ENCODE data around the gene TTC28. TPM values are rescaled to one million over a fixed set of nuclear protein-coding genes. Genes with fewer than 3 reads are reported as not detected.

Gene TTC28
- total RNA-seq, 1 experiment from 2014 or later = 14.8 TPM

- Histone ChIP-seq H3K27me3 (ENCODE audit: control insufficient read depth, insufficient read depth, low read length) (no peaks in the 10 kb centered on the region), H3K36me3 (replicated peaks; ENCODE audit: control insufficient read depth, insufficient read depth, low read length) (no peaks in the 10 kb centered on the region), H3K4me3 (ENCODE audit: insufficient read depth, low read depth, low read length) (no peak overlapping the region)
- no peak for DNase-seq
Observed at GRCh38 chr22:28019360-28019759, 660.3 kb downstream of the TTC28 start.

GRCh38 chr22:28018461-28018927 lies 661.1 kb downstream of the TTC28 start:
- DNase-seq = peak; percentile 53
- no peaks in the 10 kb centered on the region for H3K36me3 ChIP-seq (replicated peaks; ENCODE audit: control insufficient read depth, insufficient read depth, low read length)
- no peaks in the 10 kb centered on the region for H3K27me3 ChIP-seq (ENCODE audit: control insufficient read depth, insufficient read depth, low read length)
- H3K4me3 ChIP-seq (ENCODE audit: insufficient read depth, low read depth, low read length) = no peak overlapping the region

DNA sequence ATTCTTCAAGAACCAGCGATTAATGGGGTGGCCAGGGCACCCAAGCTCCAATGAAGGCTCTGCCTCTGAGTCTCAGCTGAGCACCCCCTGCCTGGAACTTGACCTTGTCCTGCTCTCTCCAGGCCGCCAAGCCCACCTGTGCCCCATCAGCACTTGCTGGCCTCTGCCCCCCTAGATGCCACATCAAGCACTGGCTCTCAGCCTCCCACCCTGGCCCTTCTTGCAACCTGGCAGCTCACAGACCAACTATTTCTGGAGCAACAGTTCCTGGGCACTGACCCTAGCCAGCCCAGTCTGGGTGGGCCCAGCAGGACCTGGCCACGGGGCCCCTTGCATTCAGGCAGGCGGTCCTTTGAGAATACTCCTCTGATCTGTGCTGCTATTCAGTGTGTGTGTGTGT lies 661.8 kb downstream of the TTC28 start:
- no peaks in the 10 kb centered on the region for H3K36me3 ChIP-seq (replicated peaks; ENCODE audit: control insufficient read depth, insufficient read depth, low read length)
- H3K27me3 ChIP-seq (ENCODE audit: control insufficient read depth, insufficient read depth, low read length) = no peaks in the 10 kb centered on the region
- DNase-seq = peak; percentile 53
- no peak overlapping the region for H3K4me3 ChIP-seq (ENCODE audit: insufficient read depth, low read depth, low read length)

DNA sequence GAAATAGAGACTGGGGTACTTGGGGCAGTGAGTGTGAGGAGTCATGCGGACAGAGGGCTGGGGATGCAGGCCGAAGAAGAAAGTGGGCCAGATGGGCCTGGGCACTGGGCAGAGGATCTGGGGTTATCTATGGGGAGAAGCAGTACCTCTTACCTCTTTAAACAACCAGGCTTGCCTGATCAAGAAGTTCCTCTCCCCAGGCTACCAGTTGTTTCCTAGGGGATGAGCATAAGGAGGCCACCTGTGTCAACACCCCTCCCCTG lies 662.2 kb downstream of the TTC28 start:
- Histone ChIP-seq H3K4me3 (ENCODE audit: insufficient read depth, low read depth, low read length) (no peak overlapping the region), H3K36me3 (replicated peaks; ENCODE audit: control insufficient read depth, insufficient read depth, low read length) (no peaks in the 10 kb centered on the region), H3K27me3 (ENCODE audit: control insufficient read depth, insufficient read depth, low read length) (no peaks in the 10 kb centered on the region)
- peak; percentile 37 for DNase-seq

DNA sequence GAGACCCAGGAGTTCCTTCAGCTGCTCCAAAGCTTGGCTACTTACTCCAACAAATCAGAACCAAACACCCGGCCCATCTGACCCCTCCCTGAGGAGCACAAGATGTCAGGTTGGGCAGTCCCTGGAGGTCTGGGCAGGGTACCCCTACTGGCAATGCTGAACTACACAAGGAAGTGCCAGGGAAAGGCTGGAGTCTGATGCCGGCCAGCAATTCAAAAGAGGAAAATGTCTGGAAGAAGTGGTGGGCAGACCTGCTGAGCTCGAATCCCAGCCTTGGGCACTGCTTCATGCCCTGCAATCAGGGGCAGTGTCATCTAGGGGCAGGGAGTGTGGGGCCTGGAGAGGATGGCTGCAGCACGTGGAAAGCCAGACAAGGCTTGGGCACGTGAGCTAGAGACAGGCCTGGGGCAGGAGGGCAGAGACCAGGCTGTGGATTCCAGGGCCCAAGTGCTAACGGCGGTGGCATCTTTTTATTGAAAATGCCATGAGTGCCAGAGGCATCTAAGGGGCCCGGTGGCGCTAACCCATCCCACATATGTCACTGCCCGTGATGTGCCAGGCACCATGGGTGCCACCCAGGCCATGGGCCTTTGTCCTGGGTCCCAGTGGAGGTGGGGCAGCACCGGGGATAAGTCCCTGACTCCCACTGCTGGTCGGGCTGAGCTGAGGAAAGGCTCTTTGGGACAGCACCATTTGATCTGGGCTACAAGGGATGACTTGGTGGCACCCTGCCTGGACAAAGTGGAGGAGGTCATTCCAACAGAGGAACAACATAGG lies 662.7 kb downstream of the TTC28 start:
- no peaks in the 10 kb centered on the region; the same call in 1 of the 2 replicates for H3K36me3 ChIP-seq (replicated peaks; ENCODE audit: control insufficient read depth, insufficient read depth, low read length)
- DNase-seq = peak; percentile 44
- no peaks in the 10 kb centered on the region for H3K27me3 ChIP-seq (ENCODE audit: control insufficient read depth, insufficient read depth, low read length)
- H3K4me3 ChIP-seq (ENCODE audit: insufficient read depth, low read depth, low read length) = no peak overlapping the region

GRCh38 chr22:28015676-28016601 lies 663.7 kb downstream of the TTC28 start:
- DNase-seq = no peak
- no peak overlapping the region for H3K4me3 ChIP-seq (ENCODE audit: insufficient read depth, low read depth, low read length)
- H3K36me3 ChIP-seq (replicated peaks; ENCODE audit: control insufficient read depth, insufficient read depth, low read length) = no peaks in the 10 kb centered on the region; the same call in 1 of the 2 replicates
- H3K27me3 ChIP-seq (ENCODE audit: control insufficient read depth, insufficient read depth, low read length) = no peaks in the 10 kb centered on the region

GRCh38 chr22:28015046-28015425 lies 664.6 kb downstream of the TTC28 start:
- DNase-seq = no peak
- no peak overlapping the region for H3K4me3 ChIP-seq (ENCODE audit: insufficient read depth, low read depth, low read length)
- H3K36me3 ChIP-seq (replicated peaks; ENCODE audit: control insufficient read depth, insufficient read depth, low read length) = no peaks in the 10 kb centered on the region; the same call in 1 of the 2 replicates
- H3K27me3 ChIP-seq (ENCODE audit: control insufficient read depth, insufficient read depth, low read length) = no peaks in the 10 kb centered on the region

DNA sequence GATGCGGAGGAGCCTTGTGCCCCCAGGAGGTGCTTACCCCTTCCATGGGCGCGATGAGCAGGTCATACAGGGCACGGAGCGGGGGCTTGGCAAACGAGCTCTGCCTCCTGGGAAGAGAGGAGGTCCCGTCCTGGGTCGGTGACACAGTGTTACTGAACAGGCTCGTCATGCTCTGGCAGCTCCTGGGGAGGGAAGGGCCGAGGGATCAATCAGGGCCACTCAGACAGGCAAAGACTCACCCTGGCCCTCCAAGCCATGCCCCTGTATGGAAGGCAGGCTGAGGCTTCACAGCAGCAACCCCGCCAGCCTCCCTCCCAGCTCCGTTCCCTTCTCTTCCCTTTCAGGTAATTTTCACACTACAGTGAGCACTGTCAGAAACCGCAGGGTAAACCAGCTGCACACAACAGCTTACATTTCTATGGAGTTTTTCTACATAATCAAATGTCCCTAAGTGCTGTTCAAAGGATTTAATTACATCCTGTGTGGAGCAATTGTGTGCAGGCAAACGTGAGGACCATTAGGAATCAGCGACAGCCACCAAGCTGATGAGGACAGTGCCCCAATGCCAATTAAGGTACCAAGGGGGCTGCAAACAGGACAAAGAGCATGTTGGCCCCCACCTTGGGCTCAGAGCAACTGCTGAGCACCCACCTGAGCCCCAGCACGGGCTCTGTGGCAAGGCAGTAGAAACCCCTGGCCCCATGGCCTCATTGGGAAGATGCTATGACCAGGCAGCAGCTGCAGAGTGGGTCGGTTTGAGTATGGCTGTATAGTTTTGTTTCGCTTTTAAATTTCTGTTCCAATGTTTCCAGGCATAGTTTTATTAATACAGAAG lies 665.2 kb downstream of the TTC28 start:
- peak; percentile 40 for DNase-seq
- Histone ChIP-seq H3K27me3 (ENCODE audit: control insufficient read depth, insufficient read depth, low read length) (no peaks in the 10 kb centered on the region), H3K4me3 (ENCODE audit: insufficient read depth, low read depth, low read length) (no peak overlapping the region), H3K36me3 (replicated peaks; ENCODE audit: control insufficient read depth, insufficient read depth, low read length) (no peaks in the 10 kb centered on the region; the same call in 1 of the 2 replicates)

- Histone ChIP-seq H3K27me3 (ENCODE audit: control insufficient read depth, insufficient read depth, low read length) (no peaks in the 10 kb centered on the region), H3K36me3 (replicated peaks; ENCODE audit: control insufficient read depth, insufficient read depth, low read length) (no peaks in the 10 kb centered on the region; the same call in 1 of the 2 replicates), H3K4me3 (ENCODE audit: insufficient read depth, low read depth, low read length) (no peak overlapping the region)
- no peak for DNase-seq
Observed at GRCh38 chr22:28013611-28014010, 666.0 kb downstream of the TTC28 start.

DNA sequence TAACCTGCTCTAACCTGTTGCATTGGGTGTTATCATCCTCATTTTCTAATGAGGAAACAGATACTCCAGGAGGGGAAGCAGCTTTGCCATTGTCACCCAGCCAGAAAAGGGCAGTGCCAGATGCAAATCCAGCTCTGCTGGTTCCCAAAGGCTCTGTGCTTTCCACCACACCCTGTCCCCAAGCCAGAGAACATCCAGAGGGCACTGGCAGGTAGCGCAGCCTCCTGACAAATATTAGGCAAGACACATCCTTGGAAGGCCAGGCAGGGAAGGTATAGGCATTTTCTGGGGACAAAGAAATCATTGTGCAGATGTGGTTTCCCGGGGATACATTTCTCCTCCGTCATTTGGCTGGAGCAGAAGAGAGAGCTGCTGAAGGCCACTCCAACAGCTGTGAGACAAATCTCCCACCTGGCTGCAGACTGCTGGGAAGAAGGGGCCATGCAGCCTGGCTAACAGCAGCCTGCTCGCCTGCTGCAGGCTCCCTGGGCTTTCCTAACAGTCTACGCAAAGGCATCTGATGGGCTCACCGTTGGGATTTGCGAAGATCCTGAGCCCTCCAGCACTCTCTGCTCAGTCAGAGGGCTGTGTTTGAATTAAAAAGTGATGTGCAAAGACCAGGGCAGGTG lies 666.7 kb downstream of the TTC28 start:
- DNase-seq = no peak
- Histone ChIP-seq H3K4me3 (ENCODE audit: insufficient read depth, low read depth, low read length) (no peak overlapping the region), H3K27me3 (ENCODE audit: control insufficient read depth, insufficient read depth, low read length) (no peaks in the 10 kb centered on the region), H3K36me3 (replicated peaks; ENCODE audit: control insufficient read depth, insufficient read depth, low read length) (no peaks in the 10 kb centered on the region; the same call in 1 of the 2 replicates)

DNA sequence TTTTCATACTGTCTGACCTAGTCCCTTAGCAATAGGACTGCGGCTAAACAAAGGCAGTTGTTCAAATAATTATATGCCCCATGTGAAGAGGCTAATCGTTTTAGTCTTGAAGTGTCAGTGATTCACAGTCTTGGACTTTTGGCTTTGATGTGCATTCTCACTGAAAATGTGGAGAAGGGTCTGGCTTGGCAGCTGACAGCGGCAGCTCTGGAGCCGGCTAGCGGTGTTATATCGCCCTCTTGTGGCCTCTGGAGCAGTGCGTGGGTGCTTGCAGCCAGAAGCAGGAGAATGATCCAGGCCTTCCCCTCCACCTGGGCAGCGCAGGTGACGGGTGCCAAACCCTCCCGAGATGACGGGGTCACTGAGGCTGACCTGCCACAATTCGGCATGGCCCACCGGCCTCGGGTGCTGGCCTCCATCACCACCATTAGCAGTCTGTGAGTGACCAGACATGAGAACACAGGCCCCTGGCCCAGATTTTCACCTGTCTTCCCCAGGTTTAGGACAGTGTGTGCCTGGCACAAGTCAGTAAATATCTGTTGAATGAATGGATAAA lies 670.3 kb downstream of the TTC28 start:
- Histone ChIP-seq H3K27me3 (ENCODE audit: control insufficient read depth, insufficient read depth, low read length) (no peaks in the 10 kb centered on the region), H3K36me3 (replicated peaks; ENCODE audit: control insufficient read depth, insufficient read depth, low read length) (peaks cover 2% of the 10 kb centered on the region), H3K4me3 (ENCODE audit: insufficient read depth, low read depth, low read length) (no peak overlapping the region)
- peak; percentile 96 for DNase-seq

- no peak for DNase-seq
- H3K4me3 ChIP-seq (ENCODE audit: insufficient read depth, low read depth, low read length) = no peak overlapping the region
- H3K36me3 ChIP-seq (replicated peaks; ENCODE audit: control insufficient read depth, insufficient read depth, low read length) = peaks cover 2% of the 10 kb centered on the region
- H3K27me3 ChIP-seq (ENCODE audit: control insufficient read depth, insufficient read depth, low read length) = no peaks in the 10 kb centered on the region
Observed at GRCh38 chr22:28008649-28009048, 671.0 kb downstream of the TTC28 start.

- no peaks in the 10 kb centered on the region for H3K27me3 ChIP-seq (ENCODE audit: control insufficient read depth, insufficient read depth, low read length)
- peaks cover 2% of the 10 kb centered on the region for H3K36me3 ChIP-seq (replicated peaks; ENCODE audit: control insufficient read depth, insufficient read depth, low read length)
- DNase-seq = no peak
- no peak overlapping the region for H3K4me3 ChIP-seq (ENCODE audit: insufficient read depth, low read depth, low read length)
Observed at GRCh38 chr22:28008056-28008455, 671.6 kb downstream of the TTC28 start.

DNA sequence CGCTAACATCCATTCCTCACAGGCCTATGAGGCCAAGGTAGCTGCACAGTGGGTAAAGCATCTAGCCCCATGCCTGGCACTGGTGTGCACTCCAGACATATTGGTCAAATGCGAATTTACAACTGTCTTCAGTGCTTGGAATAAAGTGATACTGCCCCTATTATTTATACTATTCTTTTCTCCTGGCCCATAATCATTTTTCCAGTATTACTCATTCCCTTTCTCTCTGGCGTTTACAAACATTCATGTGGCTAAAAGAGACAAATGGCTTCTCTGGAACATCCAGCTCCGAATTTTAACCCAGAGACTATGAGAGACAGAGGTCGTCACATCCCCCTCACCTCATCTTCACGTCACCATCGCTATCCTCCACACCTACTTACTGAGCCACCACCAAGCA lies 673.4 kb downstream of the TTC28 start:
- no peak for DNase-seq
- Histone ChIP-seq H3K4me3 (ENCODE audit: insufficient read depth, low read depth, low read length) (no peak overlapping the region), H3K36me3 (replicated peaks; ENCODE audit: control insufficient read depth, insufficient read depth, low read length) (peaks cover 2% of the 10 kb centered on the region; the same call in 1 of the 2 replicates), H3K27me3 (ENCODE audit: control insufficient read depth, insufficient read depth, low read length) (no peaks in the 10 kb centered on the region)

Measured in H7 (cell line).